SIG-M5 (cell line): ENCODE measurements around the gene MEGF6.

ENCODE experiments used
- DNase-seq: peaks from one replicate; lab custom pipeline; 2025; lab: John Stamatoyannopoulos, UW

MEGF6 gene

DNA sequence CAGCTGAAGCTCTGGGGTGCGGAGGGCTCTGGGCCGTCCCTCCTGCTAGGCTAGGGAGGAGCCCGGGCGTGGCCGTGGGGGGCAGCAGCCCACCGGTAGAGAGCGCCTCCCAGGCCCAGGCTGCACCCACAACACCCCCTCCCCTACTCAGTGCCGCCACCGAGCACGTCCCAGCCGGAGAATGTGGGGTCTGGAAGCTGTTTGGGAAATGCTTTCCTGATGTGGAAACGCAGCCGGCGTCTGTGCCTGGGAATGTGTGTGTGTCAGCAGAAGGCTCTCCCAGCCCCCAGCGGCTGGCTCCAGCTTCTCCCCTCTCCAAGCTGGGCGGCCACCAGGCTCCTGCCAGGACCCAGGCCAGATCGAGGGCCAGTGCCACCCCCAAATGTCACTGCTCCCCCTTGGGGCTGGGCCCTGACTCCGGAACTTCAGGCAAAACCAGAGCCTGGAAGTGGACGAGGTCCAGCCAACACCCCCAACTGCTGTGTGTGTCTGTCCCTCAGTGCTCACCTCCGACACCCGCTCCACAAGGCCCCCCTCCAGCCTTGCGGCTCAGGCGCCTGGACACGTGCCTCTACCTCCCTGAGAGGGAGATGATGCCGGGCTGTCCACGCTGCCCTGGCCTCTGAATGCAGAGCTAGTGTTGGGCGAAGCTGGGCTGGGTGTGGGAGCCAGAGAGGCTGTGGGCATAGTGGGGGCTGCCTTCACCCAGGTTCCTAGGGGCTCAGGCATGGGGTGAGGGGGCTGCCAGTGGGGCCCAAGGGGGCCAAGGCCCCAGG, 74.7 kb downstream of the MEGF6 start:
- DNase-seq = no peak

GRCh38 chr1:3535732-3536131, 75.6 kb downstream of the MEGF6 start:
- DNase-seq = no peak

DNA sequence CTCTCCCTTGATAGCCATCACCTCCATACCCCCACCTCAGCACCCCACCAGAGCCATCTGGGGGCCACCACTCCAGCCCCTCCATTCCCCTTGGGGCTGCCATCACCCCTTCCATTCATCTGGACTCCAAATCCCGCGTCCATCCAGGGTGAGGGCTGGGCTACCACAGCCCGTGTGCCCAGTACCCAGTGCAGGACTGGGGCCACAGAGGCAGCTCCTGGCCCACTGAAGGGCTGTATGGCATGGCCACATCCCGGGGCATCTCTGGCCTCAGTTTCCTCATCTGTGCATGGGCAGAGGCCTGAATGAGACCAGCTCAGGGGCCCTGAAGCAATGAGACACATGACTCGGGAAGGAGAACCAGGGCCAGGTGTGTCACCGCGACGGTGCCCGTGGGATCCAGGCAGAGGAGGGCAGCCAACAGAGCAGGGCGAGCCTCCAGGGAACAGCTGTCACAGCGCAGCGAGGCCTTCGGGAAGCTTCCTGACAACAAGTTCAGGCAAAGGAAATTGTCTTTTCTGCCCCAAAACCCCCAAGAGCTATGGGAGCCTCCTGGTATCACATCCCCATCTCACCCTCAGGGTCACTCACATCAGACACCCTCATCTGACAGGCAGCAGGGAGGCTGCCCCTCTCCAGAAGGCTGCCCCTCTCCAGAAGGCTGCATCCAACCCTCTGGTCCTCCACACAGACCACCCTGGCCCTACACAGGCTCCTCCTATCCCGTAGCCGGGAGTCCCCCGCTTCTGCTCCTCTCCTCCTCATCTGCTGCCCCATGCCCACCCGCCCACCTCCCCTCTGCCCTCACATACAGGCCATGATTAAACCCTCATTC, 76.3 kb downstream of the MEGF6 start:
- DNase-seq = no peak

DNA sequence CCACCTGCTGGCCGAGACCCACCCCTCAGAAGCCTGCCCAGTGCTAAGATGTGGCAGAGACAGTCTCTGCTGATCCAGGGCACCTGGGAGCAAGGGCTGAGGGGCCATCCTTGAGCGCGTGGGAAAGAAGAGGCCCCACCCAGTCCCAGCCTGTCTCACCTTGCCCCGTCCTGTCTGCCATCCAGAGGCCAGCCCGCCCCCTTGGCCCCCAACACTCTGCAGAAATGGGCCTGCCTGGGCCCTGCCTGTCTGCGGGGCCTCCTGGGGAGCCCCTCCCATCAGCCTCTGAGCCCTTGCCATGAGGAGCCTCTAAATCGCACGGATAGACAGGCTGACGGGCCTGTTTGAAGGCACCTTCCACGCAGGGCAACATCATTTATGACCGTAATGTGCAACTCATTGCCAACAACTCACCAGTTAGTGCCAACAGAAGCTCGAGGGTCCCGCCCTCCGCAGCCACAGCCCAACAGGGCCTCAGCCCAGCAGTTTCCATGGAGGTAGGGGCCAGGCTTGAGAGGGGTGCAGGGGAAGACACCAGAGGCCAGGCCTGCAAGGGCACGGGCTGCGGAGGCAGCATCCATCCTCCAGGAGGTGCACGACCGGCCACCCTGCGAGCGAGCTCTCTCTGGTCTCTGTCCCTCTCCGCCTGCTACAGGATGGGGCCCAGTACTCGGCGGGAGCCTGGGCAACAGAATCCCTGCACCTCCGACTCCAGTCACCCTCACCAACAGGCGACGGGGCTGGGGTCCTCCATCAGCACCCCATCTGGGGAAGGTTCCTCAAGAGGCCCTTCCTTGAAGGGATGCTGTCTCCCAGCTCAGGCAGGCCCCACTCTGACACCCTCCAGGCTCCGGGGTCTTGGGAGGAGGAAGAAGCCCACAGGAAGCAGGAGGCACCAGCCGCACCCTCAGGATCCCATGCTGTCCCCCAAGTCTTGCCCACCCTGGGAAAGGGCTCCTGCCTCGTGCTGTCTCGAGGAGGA, 78.0 kb downstream of the MEGF6 start:
- no peak for DNase-seq

DNA sequence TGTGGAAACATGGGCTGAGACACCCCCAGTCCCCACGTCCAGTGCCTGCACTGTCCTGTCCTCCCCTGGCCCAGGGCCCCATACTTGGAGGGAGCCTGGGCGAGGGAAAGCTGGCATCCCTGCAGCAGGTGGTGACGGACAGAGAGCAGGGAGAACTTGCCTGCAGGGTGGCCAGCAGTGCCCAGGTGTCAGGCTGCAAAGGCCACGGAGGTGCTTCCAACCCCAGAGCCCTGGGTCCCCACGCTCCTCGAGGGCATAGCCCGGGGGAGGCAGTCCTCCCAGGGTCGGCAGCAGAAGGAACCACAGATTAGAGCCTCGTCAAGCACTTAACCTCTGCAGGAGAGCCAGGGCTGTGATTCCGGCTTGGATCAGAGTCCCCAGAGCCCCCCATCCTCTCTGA, 79.4 kb downstream of the MEGF6 start:
- DNase-seq = no peak

GRCh38 chr1:3530926-3531818, 80.1 kb downstream of the MEGF6 start:
- DNase-seq = no peak

GRCh38 chr1:3530086-3530925, 81.0 kb downstream of the MEGF6 start:
- no peak for DNase-seq

DNA sequence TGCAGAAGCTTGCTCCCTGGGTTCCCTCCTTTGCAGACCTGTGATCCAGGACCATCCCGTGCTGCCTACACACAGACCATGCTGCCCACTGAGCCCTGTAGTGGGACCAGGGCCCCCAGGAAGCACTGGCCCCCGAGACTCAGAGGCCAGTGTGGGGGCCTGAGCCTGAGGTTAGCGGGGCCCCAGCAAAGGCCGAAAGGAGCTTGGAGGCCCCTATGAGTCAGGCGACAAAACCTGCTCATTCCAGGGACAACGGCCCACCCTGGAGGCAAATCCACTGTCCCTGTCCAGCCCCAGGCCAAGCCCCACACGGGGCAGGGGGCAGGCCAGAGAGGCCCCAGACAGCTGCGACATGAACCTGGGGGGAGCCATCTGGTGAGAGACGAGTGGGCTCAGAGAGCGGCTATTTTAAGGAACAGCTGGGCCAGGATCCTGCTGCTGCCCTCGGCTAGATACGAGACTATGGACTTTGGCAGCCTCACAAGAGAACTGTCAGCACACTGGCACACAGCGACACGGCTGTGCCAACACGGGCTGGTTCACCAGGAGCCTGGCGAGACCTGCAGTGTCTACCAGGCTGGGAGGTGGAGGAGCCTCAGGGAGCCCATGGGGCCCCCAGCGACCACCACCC, 82.1 kb downstream of the MEGF6 start:
- no peak for DNase-seq

GRCh38 chr1:3527774-3528173, 83.5 kb downstream of the MEGF6 start:
- DNase-seq = no peak

DNA sequence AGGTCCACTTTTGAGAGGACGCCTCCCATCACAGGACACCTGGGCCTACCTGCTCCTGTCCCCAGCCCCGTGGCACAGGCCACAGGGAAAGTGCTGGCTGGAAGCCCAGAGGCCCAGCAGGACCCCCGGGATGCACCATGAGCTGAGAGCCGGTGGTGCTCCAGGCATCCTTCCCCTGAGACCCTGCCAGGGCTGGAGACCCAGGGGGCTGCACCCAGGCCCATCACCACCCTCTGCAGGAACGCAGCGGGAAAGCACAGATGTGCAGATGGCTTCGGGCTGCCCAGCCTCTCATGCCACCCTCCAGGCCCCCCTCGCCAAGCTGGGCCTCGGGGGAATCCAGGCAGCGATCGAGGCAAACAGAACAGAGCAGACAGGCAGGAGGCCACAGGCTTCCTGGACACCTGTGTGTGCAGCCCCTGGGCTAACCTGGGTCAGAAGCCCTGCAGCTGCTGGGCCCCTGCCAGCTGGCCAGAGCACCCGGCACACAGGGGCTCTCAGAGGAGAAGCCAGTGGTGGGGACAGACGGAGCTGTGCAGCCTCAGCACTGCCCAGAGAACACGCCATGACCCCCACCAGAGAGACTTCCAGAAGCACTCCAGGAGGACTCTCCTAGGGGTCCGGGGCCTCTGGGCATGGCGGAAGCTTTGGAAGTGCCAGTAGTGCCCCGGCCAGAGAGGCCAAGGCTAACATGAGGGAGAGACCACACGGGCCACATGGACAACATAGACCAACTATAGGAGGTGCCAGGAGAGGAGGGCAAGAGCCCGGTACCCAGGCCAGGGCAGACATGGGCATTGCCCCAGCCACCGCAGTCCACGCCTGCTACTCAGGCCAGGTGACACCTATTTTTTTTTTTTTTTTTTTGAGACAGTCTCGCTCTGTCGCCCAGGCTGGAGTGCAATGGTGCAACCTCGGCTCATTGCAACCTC, 85.5 kb downstream of the MEGF6 start:
- DNase-seq = no peak

DNA sequence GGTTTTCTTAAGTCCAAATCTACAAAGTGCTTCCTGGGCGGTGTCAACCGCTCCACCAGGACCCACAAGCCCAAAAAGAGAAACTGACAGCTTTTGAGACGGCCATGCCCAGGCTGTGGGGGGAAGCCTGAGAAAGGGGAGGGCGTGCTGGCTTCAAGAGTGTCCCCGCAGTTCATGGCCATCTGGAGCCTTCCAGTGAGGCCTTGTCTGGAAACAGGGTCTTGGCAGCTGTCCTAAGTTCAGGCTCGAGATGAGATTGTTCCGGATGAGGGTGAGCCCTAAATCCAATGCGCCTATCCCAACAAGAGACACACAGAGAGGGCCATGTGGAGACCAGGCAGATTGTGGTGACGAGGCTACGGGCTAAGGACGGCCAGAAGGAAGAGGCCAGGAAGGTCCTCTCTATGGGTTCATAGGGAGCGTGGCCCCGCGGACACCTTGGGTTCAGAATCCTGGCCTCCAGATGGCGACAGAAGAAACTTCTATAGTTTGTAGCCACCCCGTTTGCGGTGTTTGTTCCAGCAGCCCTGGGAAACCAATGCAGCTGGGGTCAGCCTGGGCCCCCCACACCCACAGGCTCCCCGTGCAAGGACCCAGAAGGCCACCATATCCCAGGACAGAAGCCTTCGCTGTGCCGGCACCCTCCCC, 86.6 kb downstream of the MEGF6 start:
- no peak for DNase-seq

DNA sequence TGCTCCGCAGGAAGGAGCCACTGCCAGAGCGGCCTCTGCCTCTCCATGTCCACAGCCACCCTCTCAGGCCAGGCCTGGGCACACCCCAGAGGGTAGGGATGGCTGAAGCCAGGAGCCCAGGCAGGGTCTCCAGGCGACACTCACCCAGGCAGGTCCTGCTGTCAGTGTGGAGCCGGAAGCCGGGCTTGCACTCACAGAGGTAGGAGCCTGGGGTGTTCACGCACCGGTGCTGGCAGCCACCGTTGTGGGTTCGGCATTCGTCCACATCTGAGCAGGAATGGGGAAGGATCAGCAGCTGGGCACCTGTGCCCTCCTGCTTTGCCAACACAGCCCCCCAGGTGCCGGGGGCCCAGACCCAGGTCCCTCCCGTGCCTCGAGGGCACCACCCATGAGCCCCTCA, 87.3 kb downstream of the MEGF6 start:
- no peak for DNase-seq

DNA sequence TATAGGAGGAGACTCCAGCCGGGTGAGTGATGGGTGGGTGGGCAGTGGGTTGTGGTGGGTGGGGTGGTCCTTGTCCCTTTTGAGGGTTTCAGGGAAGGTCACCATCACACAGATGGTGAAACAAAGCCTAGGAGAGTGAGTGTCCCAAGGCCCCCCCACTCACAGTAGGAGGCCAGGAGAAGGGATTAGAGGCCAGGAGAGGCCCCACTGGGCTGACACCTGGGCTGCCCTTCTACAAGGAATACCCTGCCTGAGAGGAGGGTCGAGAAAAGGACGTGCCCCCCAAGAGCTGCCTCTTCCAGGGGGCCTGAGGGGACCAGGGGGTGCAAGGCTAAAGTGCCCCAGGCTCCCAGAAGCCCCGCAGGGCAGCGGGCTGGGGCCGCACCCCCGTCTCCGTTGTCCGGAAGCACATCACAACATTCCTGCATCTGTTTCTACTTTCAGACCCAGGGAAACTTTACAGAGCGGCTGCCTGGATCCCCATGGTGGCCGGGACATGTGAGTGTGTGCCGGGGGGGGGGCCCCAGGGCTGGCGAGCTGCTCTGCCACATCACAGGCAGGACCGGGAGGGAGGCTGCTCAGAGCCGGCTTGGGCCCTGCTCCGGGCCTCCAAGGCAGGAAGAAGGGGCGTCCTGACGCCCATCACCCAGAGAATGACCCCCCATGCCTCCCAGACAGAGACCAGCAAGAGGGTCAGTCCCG, 88.6 kb downstream of the MEGF6 start:
- no peak for DNase-seq

DNA sequence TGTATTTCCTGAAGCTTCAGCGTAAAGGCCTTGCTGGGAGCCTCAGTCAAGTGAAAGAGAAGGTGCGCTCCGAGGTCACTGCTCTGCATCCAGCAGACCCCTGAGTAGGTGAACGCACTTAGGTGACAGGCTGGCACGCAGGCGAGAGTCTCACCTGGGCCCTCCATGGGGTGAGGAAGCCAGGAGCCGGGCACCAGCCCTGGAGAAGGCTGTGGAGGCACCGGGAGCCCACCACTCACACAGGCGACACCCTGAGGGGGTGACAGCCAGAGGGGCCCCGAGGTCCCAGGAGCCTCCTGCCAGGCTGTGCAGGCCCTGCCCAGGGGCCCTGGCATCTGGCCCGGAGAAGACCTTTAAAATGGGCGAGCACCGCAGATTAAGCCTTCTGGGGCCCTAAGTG, 89.2 kb downstream of the MEGF6 start:
- no peak for DNase-seq

DNA sequence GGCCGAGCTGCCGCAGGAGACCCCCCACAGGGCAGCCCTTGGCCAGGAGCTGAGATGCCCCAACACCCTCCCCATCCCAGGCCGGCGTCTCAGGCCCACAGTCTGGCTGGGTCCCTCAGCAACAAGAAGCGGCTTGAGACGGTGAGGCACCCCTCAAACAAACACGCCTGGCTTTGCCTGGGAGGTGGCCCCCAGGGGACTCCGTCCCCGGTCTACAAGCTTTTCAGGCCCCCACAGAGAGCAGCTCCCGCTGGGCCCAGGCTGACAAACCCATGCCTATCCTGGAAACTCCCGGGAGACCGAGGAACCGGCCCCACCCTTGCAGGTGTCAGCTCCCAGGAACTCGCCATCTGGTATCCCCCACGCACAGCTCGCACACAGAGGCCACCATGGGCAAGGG, 89.9 kb downstream of the MEGF6 start:
- DNase-seq = no peak

DNA sequence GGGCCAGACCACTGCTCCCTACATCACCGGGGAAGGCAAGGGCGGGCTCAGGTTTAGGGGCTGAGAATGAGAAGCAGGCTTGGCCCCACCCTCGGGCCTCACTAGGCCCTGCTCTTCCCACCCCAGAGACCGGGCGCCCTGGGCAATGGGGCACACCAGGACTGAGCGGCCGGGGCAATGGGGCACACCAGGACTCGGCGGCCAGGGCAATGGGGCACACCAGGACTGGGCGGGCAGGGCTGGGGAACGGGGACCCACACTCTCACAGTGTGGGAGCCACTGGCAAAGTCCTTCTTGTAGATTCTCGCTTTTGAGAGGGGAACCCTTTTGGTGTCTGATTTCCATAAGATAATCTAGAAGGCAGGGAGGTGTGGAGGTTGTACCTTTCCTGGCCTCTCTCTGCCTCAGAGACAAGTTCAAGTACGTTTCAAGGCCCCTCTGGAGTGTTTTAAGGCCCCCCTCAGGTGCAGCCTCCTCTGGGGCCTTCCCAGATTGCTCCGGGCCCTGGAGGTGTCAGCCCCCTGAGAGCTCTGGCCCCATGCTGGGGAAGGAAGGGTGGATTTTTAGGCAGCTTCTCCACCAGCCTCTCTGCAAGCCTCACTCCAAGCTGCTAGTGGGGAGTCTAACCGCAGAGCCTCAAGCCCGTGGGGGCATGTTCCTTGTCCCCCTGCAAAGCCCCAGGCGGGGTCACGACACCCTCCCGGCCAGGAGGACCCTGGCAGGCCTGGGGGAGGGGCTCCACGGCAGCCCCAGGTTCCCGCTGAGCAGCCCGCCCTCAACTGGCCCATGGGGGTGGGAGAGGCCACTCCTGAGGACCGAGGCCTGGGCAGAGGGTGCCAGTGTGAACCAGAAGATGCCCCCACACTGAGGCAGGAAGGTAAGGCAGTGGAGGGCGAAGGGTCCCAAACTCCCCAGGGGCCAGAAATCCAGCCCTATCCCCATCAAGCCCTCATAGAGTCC, 90.6 kb downstream of the MEGF6 start:
- no peak for DNase-seq
